Spleen (tissue), 7 donors: ENCODE measurements around the gene DAPK2.

ENCODE experiments used
- POLR2A ChIP-seq, 3 donors: fragments of 450-650 bp; IDR thresholded peaks; one replicate each; pipeline ENCODE4 v1.5.1; 2017; ENCODE audit warnings: antibody characterized with exemption in 3 of 3, mild to moderate bottlenecking in 1 of 3
- POLR2AphosphoS5 ChIP-seq, 3 donors: sonication (generic); formaldehyde crosslinking; IDR thresholded peaks; one replicate each; pipeline ENCODE4 v1.5.1; 2017; ENCODE audit warnings: antibody characterized with exemption in 3 of 3
- TF ChIP-seq, protein P1 (sequence below), 11 experiments: fragments of 200-600 bp in 7 of 11; fragments of 450-650 bp in 4 of 11; sonication (generic) in 4 of 11; IDR thresholded peaks in 8 of 11; conservative IDR thresholded peaks in 3 of 11; 1 replicate in 7 of 11; 2 replicates in 4 of 11; pipeline versions ENCODE4 v1.4.0 to v1.8.0; 2016 to 2021; ENCODE audit warnings: antibody characterized with exemption in 11 of 11, inconsistent platforms in 4 of 11, mild to moderate bottlenecking in 1 of 11
- donor health status: DM: no; HTN: no; CAD: no; lungs with moderate emphysema.
- donor health status: DM: no; HTN: no; CAD: no.
- donor health status: DM: no; HTN: no; CAD: no.

- TF ChIP-seq, protein P1, sequence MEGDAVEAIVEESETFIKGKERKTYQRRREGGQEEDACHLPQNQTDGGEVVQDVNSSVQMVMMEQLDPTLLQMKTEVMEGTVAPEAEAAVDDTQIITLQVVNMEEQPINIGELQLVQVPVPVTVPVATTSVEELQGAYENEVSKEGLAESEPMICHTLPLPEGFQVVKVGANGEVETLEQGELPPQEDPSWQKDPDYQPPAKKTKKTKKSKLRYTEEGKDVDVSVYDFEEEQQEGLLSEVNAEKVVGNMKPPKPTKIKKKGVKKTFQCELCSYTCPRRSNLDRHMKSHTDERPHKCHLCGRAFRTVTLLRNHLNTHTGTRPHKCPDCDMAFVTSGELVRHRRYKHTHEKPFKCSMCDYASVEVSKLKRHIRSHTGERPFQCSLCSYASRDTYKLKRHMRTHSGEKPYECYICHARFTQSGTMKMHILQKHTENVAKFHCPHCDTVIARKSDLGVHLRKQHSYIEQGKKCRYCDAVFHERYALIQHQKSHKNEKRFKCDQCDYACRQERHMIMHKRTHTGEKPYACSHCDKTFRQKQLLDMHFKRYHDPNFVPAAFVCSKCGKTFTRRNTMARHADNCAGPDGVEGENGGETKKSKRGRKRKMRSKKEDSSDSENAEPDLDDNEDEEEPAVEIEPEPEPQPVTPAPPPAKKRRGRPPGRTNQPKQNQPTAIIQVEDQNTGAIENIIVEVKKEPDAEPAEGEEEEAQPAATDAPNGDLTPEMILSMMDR (IDR thresholded peaks at IDR 0.05 in 8 of 11, conservative IDR thresholded peaks at IDR 0.05 in 3 of 11) = no peak
- TF ChIP-seq POLR2AphosphoS5 (IDR thresholded peaks at IDR 0.05) (no peak), POLR2A (IDR thresholded peaks at IDR 0.05) (no peak)
These were observed 52.1 kb downstream of the DAPK2 start for GRCh38 chr15:63994073-63994600.
